ENCODE data around the gene KIAA0232. TPM values are rescaled to one million over a fixed set of nuclear protein-coding genes. Genes with fewer than 3 reads are reported as not detected.
A peak's percentile ranks its signal among the peaks of the same experiment; 100 is the strongest.

The KIAA0232 gene
- total RNA-seq, 1 experiment from 2014 or later = 5.5 TPM

- Histone ChIP-seq H3K4me3 (ENCODE audit: low read length) (no peak overlapping the region), H2AFZ (ENCODE audit: low read length) (no peak overlapping the region), H3K27ac (ENCODE audit: low read length) (no peak overlapping the region), H3K4me1 (ENCODE audit: insufficient read depth, low read length) (no peaks in the 10 kb centered on the region), H3K4me2 (ENCODE audit: low read length) (no peak overlapping the region), H3K9ac (ENCODE audit: low read length) (no peak overlapping the region), H4K20me1 (ENCODE audit: low read length) (no peaks in the 10 kb centered on the region), H3K27me3 (ENCODE audit: low read length) (no peaks in the 10 kb centered on the region), H3F3A (ENCODE audit: low read length, unreplicated experiment) (no peaks in the 10 kb centered on the region), H3K36me3 (ENCODE audit: low read depth, low read length) (peaks cover 8% of the 10 kb centered on the region; the same call in 1 of the 2 replicates), H3K79me2 (ENCODE audit: low read length) (no peaks in the 10 kb centered on the region), H3K9me2 (replicated peaks; ENCODE audit: low read length) (no peaks in the 10 kb centered on the region), H3K9me3 (ENCODE audit: low read length) (no peaks in the 10 kb centered on the region)
- ATAC-seq (no peak), DNase-seq (no peak)
- ChIA-PET POLR2A (ENCODE audit: unreplicated experiment) (no interaction called here), CTCF (no interaction called here)
- BruUV-seq (replicated peaks) = no TSS peak
- intact Hi-C loops (cut with micrococcal nuclease) = no loop called here
- no peak for TF ChIP-seq EZH2phosphoT487 (IDR thresholded peaks at IDR 0.05; ENCODE audit: borderline replicate concordance, low read length)
- TF ChIP-seq EZH2 (IDR thresholded peaks at IDR 0.05; ENCODE audit: low read length, unreplicated experiment) = no peak
- TF ChIP-seq CTCF (conservative IDR thresholded peaks at IDR 0.05; ENCODE audit: low read depth, low read length) = no peak
Observed at GRCh38 chr4:6868386-6868785, 85.9 kb downstream of the KIAA0232 start.

- no peaks in the 10 kb centered on the region for H3K79me2 ChIP-seq (ENCODE audit: low read length)
- CTCF ChIA-PET = no interaction called here
- H3K9ac ChIP-seq (ENCODE audit: low read length) = no peak overlapping the region
- BruUV-seq (replicated peaks) = no TSS peak
- no peaks in the 10 kb centered on the region for H3K9me3 ChIP-seq (ENCODE audit: low read length)
- POLR2A ChIA-PET (ENCODE audit: unreplicated experiment) = no interaction called here
- H3K4me3 ChIP-seq (ENCODE audit: low read length) = no peak overlapping the region
- no peaks in the 10 kb centered on the region for H4K20me1 ChIP-seq (ENCODE audit: low read length)
- no peaks in the 10 kb centered on the region for H3F3A ChIP-seq (ENCODE audit: low read length, unreplicated experiment)
- no peak overlapping the region for H3K27ac ChIP-seq (ENCODE audit: low read length)
- H3K9me2 ChIP-seq (replicated peaks; ENCODE audit: low read length) = no peaks in the 10 kb centered on the region
- ATAC-seq (no peak), DNase-seq (peak; percentile 7)
- peaks cover 8% of the 10 kb centered on the region; the same call in 1 of the 2 replicates for H3K36me3 ChIP-seq (ENCODE audit: low read depth, low read length)
- no peaks in the 10 kb centered on the region for H3K27me3 ChIP-seq (ENCODE audit: low read length)
- TF ChIP-seq EZH2phosphoT487 (IDR thresholded peaks at IDR 0.05; ENCODE audit: borderline replicate concordance, low read length) (no peak), CTCF (conservative IDR thresholded peaks at IDR 0.05; ENCODE audit: low read depth, low read length) (no peak), EZH2 (IDR thresholded peaks at IDR 0.05; ENCODE audit: low read length, unreplicated experiment) (no peak)
- intact Hi-C loops (cut with micrococcal nuclease) = no loop called here
- no peak overlapping the region for H2AFZ ChIP-seq (ENCODE audit: low read length)
- no peaks in the 10 kb centered on the region for H3K4me1 ChIP-seq (ENCODE audit: insufficient read depth, low read length)
- H3K4me2 ChIP-seq (ENCODE audit: low read length) = no peak overlapping the region
Observed at GRCh38 chr4:6869944-6870343, 87.4 kb downstream of the KIAA0232 start.

GRCh38 chr4:6873291-6873690 is 90.8 kb downstream of the KIAA0232 start:
- Histone ChIP-seq H3K9me2 (replicated peaks; ENCODE audit: low read length) (no peaks in the 10 kb centered on the region), H3K9me3 (ENCODE audit: low read length) (no peaks in the 10 kb centered on the region), H3K4me3 (ENCODE audit: low read length) (no peak overlapping the region), H3K36me3 (ENCODE audit: low read depth, low read length) (peaks cover 3% of the 10 kb centered on the region; the same call in 1 of the 2 replicates), H3K9ac (ENCODE audit: low read length) (no peak overlapping the region), H3K4me2 (ENCODE audit: low read length) (no peak overlapping the region), H3F3A (ENCODE audit: low read length, unreplicated experiment) (no peaks in the 10 kb centered on the region), H3K79me2 (ENCODE audit: low read length) (no peaks in the 10 kb centered on the region), H3K27me3 (ENCODE audit: low read length) (no peaks in the 10 kb centered on the region), H4K20me1 (ENCODE audit: low read length) (no peaks in the 10 kb centered on the region), H3K4me1 (ENCODE audit: insufficient read depth, low read length) (no peaks in the 10 kb centered on the region), H3K27ac (ENCODE audit: low read length) (no peak overlapping the region), H2AFZ (ENCODE audit: low read length) (no peak overlapping the region)
- POLR2A ChIA-PET (ENCODE audit: unreplicated experiment) = no interaction called here
- intact Hi-C loops (cut with micrococcal nuclease) = loop anchor here (2.0 kb wide), 1 partner anchor 90 kb away; the partner anchor contains the start of gene KIAA0232
- peak; percentile 70 for ATAC-seq
- no TSS peak for BruUV-seq (replicated peaks)
- peak; percentile 24 for DNase-seq
- CTCF ChIA-PET = interaction anchor here (0.5 to 1.7 kb wide), 3 partner anchors 81 to 198 kb away, joined by 5 to 6 read pairs (median 6); no protein-coding TSS in a partner anchor
- TF ChIP-seq CTCF (conservative IDR thresholded peaks at IDR 0.05; ENCODE audit: low read depth, low read length) (peak; percentile 34; the same call in 1 of the 2 replicates), EZH2 (IDR thresholded peaks at IDR 0.05; ENCODE audit: low read length, unreplicated experiment) (no peak)
